Gastrocnemius medialis (tissue), 4 donors: ENCODE measurements around the gene HTR2A.

Experiments
- CTCF ChIP-seq, 5 experiments: fragments of 450-650 bp in 3 of 5; fragments of 200-600 bp in 2 of 5; sonication (generic) in 2 of 5; IDR thresholded peaks in 4 of 5; conservative IDR thresholded peaks in 1 of 5; 1 replicate in 4 of 5; 2 replicates in 1 of 5; pipeline ENCODE4 v1.5.1; 2016 to 2019; ENCODE audit warnings: antibody characterized with exemption in 5 of 5, mild to moderate bottlenecking in 3 of 5, moderate library complexity in 3 of 5
- POLR2A ChIP-seq, 2 donors: fragments of 450-650 bp; IDR thresholded peaks; one replicate each; pipeline ENCODE4 v1.6.1; 2017; ENCODE audit warnings: antibody characterized with exemption in 2 of 2, mild to moderate bottlenecking in 2 of 2, moderate library complexity in 2 of 2

DNA sequence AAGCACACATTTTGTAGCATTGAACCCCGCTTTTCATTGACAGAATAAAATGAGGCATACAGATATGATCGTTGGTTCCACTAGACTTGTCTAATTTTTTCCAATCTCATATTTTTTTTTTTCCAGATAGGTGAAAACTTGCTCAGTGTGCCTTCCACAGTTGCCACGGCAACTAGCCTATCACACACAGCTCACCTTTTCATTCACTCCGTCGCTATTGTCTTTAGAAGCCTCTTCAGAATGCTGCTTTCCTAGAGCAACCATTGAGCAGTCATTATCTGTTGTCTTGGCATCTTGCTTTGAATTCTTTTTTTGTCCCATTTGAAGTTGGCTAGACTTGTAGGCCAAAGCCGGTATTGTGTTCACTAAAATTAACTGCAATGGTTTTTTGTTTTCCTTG lies 62.2 kb downstream of the HTR2A start:
- no peak for TF ChIP-seq CTCF (IDR thresholded peaks at IDR 0.05 in 4 of 5, conservative IDR thresholded peaks at IDR 0.05 in 1 of 5)
- TF ChIP-seq POLR2A (IDR thresholded peaks at IDR 0.05), result no peak
